Measurements from ENCODE around the gene ACTL7A.
"Not testable (repeated sequence)": the region's sequence is repeated elsewhere in the genome, so short reads cannot be mapped to it uniquely, and the experiment has no call there.

Gene ACTL7A

GRCh38 chr9:108867829-108868228 lies 5.8 kb downstream of the ACTL7A start:
- no peak for DNase-seq
- in situ Hi-C loops (cut with MboI; ENCODE audit: low pct_unique_long_range_greater_than_20kb, low sequenced_read_pairs) = no loop called here

- no peak for DNase-seq
- in situ Hi-C loops (cut with MboI; ENCODE audit: low pct_unique_long_range_greater_than_20kb, low sequenced_read_pairs) = no loop called here
These were observed 7.1 kb downstream of the ACTL7A start for GRCh38 chr9:108869092-108869725.

- no peak for DNase-seq
- in situ Hi-C loops (cut with MboI; ENCODE audit: low pct_unique_long_range_greater_than_20kb, low sequenced_read_pairs) = no loop called here
These were observed 12.2 kb downstream of the ACTL7A start for GRCh38 chr9:108874058-108874788.

- in situ Hi-C loops (cut with MboI; ENCODE audit: low pct_unique_long_range_greater_than_20kb, low sequenced_read_pairs) = no loop called here
- DNase-seq = no peak
These were observed 14.4 kb downstream of the ACTL7A start for GRCh38 chr9:108876425-108876824.

- in situ Hi-C loops (cut with MboI; ENCODE audit: low pct_unique_long_range_greater_than_20kb, low sequenced_read_pairs) = no loop called here
- no peak for DNase-seq
These were observed 15.5 kb downstream of the ACTL7A start for GRCh38 chr9:108877524-108877923.

- in situ Hi-C loops (cut with MboI; ENCODE audit: low pct_unique_long_range_greater_than_20kb, low sequenced_read_pairs) = no loop called here
- DNase-seq = no peak
These were observed 18.8 kb downstream of the ACTL7A start for GRCh38 chr9:108880738-108881316.

GRCh38 chr9:108882052-108882888 lies 20.2 kb downstream of the ACTL7A start:
- no peak for DNase-seq
- in situ Hi-C loops (cut with MboI; ENCODE audit: low pct_unique_long_range_greater_than_20kb, low sequenced_read_pairs) = no loop called here

GRCh38 chr9:108883085-108883484 lies 21.0 kb downstream of the ACTL7A start:
- DNase-seq = no peak
- in situ Hi-C loops (cut with MboI; ENCODE audit: low pct_unique_long_range_greater_than_20kb, low sequenced_read_pairs) = no loop called here

- in situ Hi-C loops (cut with MboI; ENCODE audit: low pct_unique_long_range_greater_than_20kb, low sequenced_read_pairs) = no loop called here
- DNase-seq = no peak
These were observed 22.6 kb downstream of the ACTL7A start for GRCh38 chr9:108884701-108885100.

- peak; percentile 18 for DNase-seq
- in situ Hi-C loops (cut with MboI; ENCODE audit: low pct_unique_long_range_greater_than_20kb, low sequenced_read_pairs) = no loop called here
These were observed 23.7 kb downstream of the ACTL7A start for GRCh38 chr9:108885643-108886348.

- DNase-seq; in situ Hi-C loops (cut with MboI; ENCODE audit: low pct_unique_long_range_greater_than_20kb, low sequenced_read_pairs): not testable (repeated sequence)
These were observed 24.7 kb downstream of the ACTL7A start for GRCh38 chr9:108886594-108887271.

GRCh38 chr9:108889649-108890067 lies 27.6 kb downstream of the ACTL7A start:
- no peak for DNase-seq
- in situ Hi-C loops (cut with MboI; ENCODE audit: low pct_unique_long_range_greater_than_20kb, low sequenced_read_pairs) = no loop called here

GRCh38 chr9:108894225-108894997 lies 32.3 kb downstream of the ACTL7A start:
- no peak for DNase-seq
- in situ Hi-C loops (cut with MboI; ENCODE audit: low pct_unique_long_range_greater_than_20kb, low sequenced_read_pairs) = no loop called here

GRCh38 chr9:108897324-108898096 lies 35.4 kb downstream of the ACTL7A start:
- DNase-seq = no peak
- in situ Hi-C loops (cut with MboI; ENCODE audit: low pct_unique_long_range_greater_than_20kb, low sequenced_read_pairs) = no loop called here

GRCh38 chr9:108899023-108899695 lies 37.1 kb downstream of the ACTL7A start:
- DNase-seq; in situ Hi-C loops (cut with MboI; ENCODE audit: low pct_unique_long_range_greater_than_20kb, low sequenced_read_pairs): not testable (repeated sequence)

GRCh38 chr9:108900176-108900575 lies 38.1 kb downstream of the ACTL7A start:
- DNase-seq = no peak
- in situ Hi-C loops (cut with MboI; ENCODE audit: low pct_unique_long_range_greater_than_20kb, low sequenced_read_pairs) = no loop called here
